NCI-H1694 treated with DMSO at 0.1 percent for 48 hours (cell line): ENCODE data around the gene CPNE4.

Source experiments
- DNase-seq: peaks from one replicate; lab custom pipeline; 2025; lab: John Stamatoyannopoulos, UW

Gene CPNE4

DNA sequence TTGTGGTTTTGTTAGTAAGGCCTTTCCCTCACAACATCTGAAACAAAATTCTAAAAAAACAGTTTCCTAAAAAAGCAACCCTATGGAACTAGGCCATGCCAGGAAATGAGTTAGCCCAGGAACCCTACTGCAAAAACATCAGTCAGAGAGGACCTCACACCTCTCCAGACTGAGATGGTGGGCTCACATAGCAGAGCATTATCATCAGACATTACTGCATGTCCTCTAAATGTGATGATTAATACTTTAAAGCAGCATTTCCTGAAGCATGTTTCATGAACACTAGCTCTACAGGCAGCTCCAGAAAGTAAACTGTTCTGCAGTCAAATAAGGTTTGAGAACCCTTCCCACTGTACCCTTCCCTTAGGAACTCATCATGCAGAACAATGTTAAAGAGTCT lies 299.7 kb downstream of the CPNE4 start:
- no peak for DNase-seq

DNA sequence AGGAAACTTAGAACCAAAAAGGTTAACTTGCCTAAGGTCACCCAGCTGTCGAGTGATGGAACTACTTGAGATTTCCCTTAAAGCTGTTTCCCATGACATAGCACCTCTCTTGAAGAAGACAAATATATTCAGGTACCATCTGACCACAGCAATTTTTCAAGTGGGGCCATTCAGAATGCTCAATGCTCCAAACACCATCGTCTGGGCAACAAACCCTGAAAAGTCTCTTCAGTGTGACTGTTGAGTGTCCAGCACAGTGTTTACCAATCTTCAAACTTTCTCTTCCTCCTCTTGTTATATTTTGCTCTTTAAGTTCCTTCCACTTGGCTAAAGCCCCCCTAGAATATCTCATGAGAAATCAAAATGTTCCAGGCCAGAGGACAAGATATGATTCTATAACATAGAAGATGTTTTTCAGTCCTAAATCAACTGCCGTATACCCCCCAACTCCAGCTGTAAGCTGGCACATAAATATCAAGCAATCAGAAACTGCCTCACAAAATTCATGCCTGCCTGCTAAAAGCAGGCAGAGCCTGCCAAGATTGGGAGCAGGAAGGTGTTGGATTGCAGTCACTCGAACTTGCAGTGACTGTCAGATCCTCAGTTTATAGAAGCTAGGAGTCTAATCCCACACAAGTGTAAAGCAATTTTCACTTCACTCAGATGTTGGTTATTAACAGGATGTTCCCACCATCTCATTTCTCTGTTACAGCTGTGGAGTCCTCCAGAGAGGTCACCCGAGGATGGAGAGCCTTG lies 301.6 kb downstream of the CPNE4 start:
- no peak for DNase-seq

DNA sequence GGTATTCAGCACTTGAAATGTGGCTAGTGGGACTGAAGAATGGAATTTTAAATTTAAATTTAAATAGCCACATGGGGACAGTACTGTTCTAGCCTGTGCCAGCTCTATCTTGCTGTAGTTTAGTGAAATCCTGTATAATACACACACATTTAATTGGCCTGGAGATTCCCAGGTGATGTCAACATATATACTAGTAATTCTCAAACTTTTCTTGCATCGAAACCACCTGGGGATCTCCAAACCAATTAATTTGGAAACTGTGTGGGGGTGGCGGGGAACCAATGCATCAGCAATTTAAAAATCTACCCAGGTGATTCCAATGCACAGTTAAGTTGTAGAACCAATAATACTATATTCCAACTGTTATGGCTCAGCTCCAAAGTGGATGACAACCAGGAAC lies 303.1 kb downstream of the CPNE4 start:
- DNase-seq, result no peak

DNA sequence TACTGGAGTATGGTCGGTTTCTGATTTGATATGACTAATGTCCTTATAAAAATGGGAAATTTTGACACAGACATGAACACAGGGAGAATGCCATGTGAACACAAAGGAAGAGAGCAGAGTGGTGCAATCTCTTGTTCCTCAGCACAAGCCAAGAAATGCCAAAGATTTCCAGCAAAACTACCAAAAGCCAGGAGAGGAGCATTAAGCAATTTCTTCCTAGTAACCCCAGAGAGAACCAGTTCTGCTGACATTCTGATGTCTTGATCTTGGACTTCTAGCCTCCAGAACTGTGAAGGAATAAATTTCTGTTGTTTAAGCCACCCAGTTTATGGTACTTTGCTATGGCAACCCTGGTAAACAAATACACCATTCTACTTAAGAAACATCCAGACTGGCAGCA lies 304.2 kb downstream of the CPNE4 start:
- no peak for DNase-seq

DNA sequence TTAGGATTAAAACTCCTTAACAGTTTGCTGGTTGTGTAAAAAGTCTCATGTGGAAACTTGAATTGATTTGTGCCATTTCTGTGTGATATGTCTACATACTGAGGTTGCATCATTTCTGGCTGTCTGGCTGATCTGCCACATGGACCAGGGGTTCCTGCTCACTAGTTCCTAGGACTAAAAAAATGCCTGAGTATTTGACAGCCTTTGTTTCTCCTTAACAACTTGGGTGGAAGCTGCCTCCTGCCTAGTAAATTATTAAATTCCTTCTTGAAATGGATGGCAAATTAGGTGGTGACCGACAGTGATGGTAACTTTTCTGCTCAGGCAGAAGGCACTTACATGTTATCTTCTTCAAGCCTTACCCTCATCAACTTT lies 305.2 kb downstream of the CPNE4 start:
- no peak for DNase-seq

- no peak for DNase-seq
These were observed 305.7 kb downstream of the CPNE4 start for GRCh38 chr3:131728898-131729642.

DNA sequence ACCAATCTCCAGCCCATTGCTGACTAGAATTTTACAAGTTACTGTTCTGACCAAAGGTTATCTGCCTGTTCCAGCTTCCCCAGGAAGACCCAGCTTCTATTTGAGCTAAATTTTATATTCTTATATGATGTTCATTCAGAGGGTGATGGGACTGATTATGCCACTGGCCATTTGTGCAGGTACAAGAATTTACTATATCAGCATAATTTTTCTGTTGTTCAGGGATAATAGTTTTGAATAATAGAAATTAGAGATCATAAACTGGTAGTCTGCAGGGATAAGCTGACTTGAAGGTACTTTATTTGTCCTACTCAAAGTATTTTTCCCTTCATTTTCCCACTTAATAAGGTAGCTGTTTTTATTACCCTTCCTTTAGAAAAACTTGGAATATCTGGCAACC lies 309.4 kb downstream of the CPNE4 start:
- DNase-seq, result no peak

GRCh38 chr3:131723343-131723742 lies 311.5 kb downstream of the CPNE4 start:
- no peak for DNase-seq

GRCh38 chr3:131717493-131717892 lies 317.3 kb downstream of the CPNE4 start:
- DNase-seq, result no peak

- no peak for DNase-seq
These were observed 317.9 kb downstream of the CPNE4 start for GRCh38 chr3:131716943-131717342.

DNA sequence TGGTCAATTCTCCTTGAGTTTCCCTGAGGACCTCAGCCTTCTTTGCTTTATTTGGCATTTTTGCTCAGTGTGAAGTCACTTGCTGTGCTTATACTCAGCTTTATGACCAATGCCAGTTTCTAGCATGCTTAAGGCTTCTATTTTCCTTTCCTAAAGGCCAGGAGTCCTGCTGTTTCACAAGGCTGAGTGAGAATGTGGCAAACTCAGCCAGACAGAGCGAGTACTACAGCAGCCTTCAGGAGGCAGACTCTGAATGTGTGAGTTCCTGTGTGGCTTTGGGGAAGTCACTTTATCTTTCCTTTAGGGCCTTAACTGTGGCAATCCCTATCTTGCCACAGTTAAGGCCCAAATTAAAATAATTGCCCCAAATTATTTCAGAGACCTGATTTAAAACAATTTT lies 318.8 kb downstream of the CPNE4 start:
- no peak for DNase-seq

DNA sequence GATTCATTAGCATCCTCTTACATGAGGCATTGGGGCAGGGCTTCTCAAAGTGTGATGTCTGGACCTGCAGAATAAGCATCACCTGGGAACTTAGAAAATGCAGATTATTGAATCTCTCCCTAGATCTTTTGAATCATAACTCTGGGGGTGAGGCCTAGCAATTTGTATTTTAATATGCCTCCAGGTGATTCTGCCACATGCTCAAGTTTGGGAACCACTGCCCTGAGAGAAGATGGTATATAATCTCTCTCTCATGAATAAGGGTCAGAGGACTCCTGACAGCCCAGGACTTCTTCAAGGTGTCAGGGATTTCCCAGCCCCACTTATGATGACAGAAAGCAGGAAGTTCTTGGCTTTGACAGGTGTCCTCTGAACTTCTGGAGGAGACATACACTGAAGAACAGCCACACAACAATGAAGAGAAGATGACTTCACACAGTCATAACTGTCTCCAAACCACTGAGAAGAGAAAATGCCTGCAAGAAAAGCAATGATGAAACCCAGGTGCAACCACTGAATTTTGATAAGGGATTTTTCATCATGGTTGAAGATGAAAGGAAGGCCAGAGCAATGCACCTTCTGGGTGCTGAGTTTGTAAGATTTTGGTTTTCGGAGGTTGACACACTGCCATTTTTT lies 320.1 kb downstream of the CPNE4 start:
- no peak for DNase-seq

- no peak for DNase-seq
These were observed 321.2 kb downstream of the CPNE4 start for GRCh38 chr3:131713416-131714123.

DNA sequence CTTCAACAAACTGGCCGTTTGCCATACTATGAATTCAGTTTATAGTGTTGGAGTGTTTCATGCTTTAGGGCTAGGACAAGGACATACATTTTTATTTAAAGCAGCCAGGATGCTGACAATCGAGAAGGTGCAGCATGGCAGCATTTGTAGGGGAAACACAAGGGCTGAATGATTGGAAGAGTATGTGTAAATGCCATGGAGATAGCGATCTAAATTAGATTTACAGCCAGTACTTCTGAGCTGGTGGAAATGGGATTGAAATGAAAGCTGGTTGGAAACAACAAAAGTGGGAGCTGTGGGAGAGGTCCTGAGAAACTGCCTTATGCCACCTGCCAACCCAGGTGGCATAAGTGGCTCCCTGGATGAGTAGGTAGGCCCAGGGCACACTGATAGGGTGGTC lies 322.2 kb downstream of the CPNE4 start:
- no peak for DNase-seq

DNA sequence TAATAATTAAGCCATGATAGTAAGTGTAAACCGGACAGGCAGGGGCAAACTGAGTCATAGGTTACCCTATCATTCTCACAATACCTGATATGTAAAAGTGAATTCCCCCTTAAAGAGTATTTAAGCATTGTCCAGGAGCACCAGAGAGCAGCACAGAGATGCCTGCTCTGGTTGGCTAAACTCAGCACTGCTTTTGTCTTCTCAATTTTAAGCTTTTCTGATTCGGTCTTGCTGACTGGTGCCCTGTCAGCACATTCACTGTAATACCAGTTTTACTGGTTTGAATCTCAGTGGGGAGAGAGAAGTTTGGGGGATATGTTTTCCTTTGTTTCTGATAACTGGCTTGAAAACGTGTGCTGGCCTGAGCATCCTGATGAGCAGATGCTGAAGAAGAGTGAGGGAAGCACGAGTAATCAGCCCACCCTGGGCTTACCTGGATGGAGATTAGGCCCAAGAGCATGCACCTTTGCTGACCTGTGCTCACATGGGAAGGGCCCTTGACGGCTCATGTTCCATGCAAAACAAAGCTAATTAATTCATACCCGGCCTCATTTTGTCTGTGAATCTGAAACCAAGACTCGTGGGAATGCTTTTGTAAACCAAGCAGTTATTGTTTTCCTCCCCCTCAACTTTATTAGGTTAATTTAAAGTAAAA lies 323.6 kb downstream of the CPNE4 start:
- DNase-seq, result no peak

- DNase-seq, result no peak
These were observed 326.6 kb downstream of the CPNE4 start for GRCh38 chr3:131708241-131708640.

GRCh38 chr3:131705558-131706051 lies 329.2 kb downstream of the CPNE4 start:
- no peak for DNase-seq

- no peak for DNase-seq
These were observed 329.7 kb downstream of the CPNE4 start for GRCh38 chr3:131705099-131705498.

DNA sequence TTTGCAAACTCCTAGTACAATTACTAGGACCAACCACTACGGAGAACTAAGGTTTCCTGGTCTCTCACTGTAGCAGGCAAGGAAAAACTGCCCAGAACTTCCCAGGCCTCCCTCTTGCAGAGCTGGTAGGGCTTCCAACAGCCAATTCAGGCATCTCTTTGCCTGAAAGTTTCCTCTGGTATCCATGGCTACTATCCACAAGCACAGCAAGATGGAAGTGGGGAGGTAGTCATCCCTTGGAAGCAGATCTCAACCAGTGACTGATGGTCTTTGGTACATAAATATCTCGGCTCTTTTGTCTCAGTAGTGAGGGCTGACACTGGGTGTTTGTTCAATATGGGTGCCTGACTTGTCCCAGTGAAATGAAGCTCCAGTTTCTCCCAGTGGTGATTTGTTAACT lies 330.7 kb downstream of the CPNE4 start:
- no peak for DNase-seq

DNA sequence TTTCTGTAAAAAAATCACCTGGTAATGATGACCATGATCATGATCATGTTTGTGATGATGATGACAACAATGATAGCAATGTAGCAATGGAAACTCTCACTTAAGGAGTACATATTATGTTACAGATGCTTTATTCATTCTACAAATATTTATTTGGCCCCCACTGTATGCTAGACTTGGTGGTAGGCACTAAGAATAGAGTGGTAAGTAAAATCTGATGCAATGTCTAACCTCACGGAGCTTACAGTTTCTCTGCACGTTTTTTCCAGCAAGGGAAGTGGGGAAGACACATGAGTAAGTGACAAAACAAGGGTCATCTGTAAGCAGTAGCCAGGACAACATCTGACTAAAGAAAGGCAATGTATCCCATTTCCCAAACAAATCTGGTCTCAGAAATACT lies 332.7 kb downstream of the CPNE4 start:
- no peak for DNase-seq

- DNase-seq, result no peak
These were observed 333.6 kb downstream of the CPNE4 start for GRCh38 chr3:131701153-131701770.
